Mammary epithelial cell (primary cell): ENCODE results near the gene IL31.

Experiments
- EZH2 ChIP-seq: IDR thresholded peaks from 2 replicates; pipeline ENCODE4 v1.6.1; 2012; ENCODE audit warnings: low read length, inconsistent platforms, borderline replicate concordance
- TF ChIP-seq, protein P1 (sequence below), 2 donors: IDR thresholded peaks in 1 of 2; conservative IDR thresholded peaks in 1 of 2; 2 replicates each; pipeline ENCODE4 v1.5.1; 2011 to 2012; ENCODE audit warnings: inconsistent platforms in 2 of 2, low read length in 2 of 2, mild to moderate bottlenecking in 2 of 2, control low read depth in 1 of 2, low read depth in 1 of 2; ENCODE audit not compliant: insufficient read depth in 1 of 2; ENCODE audit errors: extremely low read depth in 1 of 2

DNA sequence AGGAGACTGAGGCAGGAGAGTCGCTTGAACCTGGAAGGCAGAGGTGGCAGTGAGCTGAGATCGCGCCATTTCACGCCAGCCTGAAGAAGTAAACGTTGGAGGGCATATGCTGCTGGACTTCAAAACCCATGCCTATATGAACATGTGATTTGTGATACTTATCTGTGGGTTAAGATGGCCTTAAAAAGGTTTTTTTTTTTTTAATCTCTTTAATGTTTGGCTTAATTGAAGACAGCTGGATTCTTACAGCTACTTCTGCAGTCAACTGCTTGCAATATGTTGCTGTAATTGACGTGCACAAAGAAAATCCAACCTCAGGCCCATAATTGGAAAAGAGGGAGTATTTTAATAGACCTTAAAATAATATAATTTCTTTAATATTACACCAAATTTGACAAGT is 28.0 kb upstream of the IL31 start:
- TF ChIP-seq, protein P1, sequence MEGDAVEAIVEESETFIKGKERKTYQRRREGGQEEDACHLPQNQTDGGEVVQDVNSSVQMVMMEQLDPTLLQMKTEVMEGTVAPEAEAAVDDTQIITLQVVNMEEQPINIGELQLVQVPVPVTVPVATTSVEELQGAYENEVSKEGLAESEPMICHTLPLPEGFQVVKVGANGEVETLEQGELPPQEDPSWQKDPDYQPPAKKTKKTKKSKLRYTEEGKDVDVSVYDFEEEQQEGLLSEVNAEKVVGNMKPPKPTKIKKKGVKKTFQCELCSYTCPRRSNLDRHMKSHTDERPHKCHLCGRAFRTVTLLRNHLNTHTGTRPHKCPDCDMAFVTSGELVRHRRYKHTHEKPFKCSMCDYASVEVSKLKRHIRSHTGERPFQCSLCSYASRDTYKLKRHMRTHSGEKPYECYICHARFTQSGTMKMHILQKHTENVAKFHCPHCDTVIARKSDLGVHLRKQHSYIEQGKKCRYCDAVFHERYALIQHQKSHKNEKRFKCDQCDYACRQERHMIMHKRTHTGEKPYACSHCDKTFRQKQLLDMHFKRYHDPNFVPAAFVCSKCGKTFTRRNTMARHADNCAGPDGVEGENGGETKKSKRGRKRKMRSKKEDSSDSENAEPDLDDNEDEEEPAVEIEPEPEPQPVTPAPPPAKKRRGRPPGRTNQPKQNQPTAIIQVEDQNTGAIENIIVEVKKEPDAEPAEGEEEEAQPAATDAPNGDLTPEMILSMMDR (conservative IDR thresholded peaks at IDR 0.05 in 1 of 2, IDR thresholded peaks at IDR 0.05 in 1 of 2; ENCODE audit: extremely low read depth in 1 of 2, insufficient read depth in 1 of 2, low read depth in 1 of 2, low read length in 2 of 2) = no peak
- TF ChIP-seq EZH2 = no peak
